OCI-LY3 (cell line): Measurements from ENCODE around the gene PSME3.

Experiments used
- H2AFZ ChIP-seq: fragments of 200-600, 300-600 bp; shearing (Covaris generic); 2 replicates; pipeline ENCODE4 v1.6.0; 2014; ENCODE audit warnings: antibody characterized with exemption, low read depth, low read length
- H3K27ac ChIP-seq: fragments of 200-600, 300-600 bp; sonication (generic); 2 replicates; pipeline ENCODE4 v1.5.1; 2014; ENCODE audit warnings: mild to moderate bottlenecking, low read length, moderate library complexity, mixed read lengths
- H3K27me3 ChIP-seq: fragments of 200-600, 300-600 bp; sonication (generic); 2 replicates; pipeline ENCODE4 v1.6.1; 2014; ENCODE audit warnings: low read depth, low read length, mixed read lengths
- H3K36me3 ChIP-seq: fragments of 200-600, 300-600 bp; sonication (generic); replicated peaks from 2 replicates; pipeline ENCODE3; 2014; ENCODE audit warnings: low read depth, low read length, mixed read lengths
- H3K4me1 ChIP-seq: fragments of 300-600, 200-600 bp; sonication (generic); 2 replicates; pipeline ENCODE4 v1.6.1; 2014; ENCODE audit warnings: low read length, mixed read lengths
- H3K4me2 ChIP-seq: fragments of 200-600, 300-600 bp; sonication (generic); 2 replicates; pipeline ENCODE4 v1.6.1; 2014; ENCODE audit warnings: low read length, mixed read lengths
- H3K4me3 ChIP-seq: fragments of 300-600, 200-600 bp; sonication (generic); 2 replicates; pipeline ENCODE4 v1.5.1; 2014; ENCODE audit warnings: antibody characterized with exemption, mild to moderate bottlenecking, low read length, moderate library complexity
- H3K79me2 ChIP-seq: fragments of 300-600, 200-600 bp; shearing (Covaris generic); 2 replicates; pipeline ENCODE4 v1.6.1; 2014; ENCODE audit warnings: mild to moderate bottlenecking, low read length, mixed read lengths
- H3K9ac ChIP-seq: fragments of 300-600, 200-600 bp; shearing (Covaris generic); 2 replicates; pipeline ENCODE4 v1.6.0; 2014; ENCODE audit warnings: mild to moderate bottlenecking, low read length, moderate library complexity
- H3K9me3 ChIP-seq: fragments of 200-600, 300-600 bp; shearing (Covaris generic); 2 replicates; pipeline ENCODE4 v1.6.1; 2014; ENCODE audit warnings: low read length, mixed read lengths; ENCODE audit not compliant: insufficient read depth
- H4K20me1 ChIP-seq: fragments of 200-600, 300-600 bp; sonication (generic); 2 replicates; pipeline ENCODE4 v1.6.1; 2016; ENCODE audit warnings: low read length, mixed read lengths; ENCODE audit not compliant: insufficient read depth
- CTCF ChIP-seq: fragments of 200-600, 300-600 bp; sonication (generic); IDR thresholded peaks from 2 replicates; pipeline ENCODE4 v1.5.1; 2014; ENCODE audit warnings: antibody characterized with exemption, low read length, low read depth
- EZH2phosphoT487 ChIP-seq: fragments of 200-600 bp; shearing (Covaris generic); IDR thresholded peaks from 2 replicates; pipeline ENCODE4 v1.6.1; 2018; ENCODE audit warnings: antibody characterized with exemption, mixed run types, low read depth

Gene PSME3

GRCh38 chr17:42787266-42787665 lies 45.9 kb upstream of the PSME3 start:
- no peaks in the 10 kb centered on the region for H3K9me3 ChIP-seq
- H3K4me3 ChIP-seq: no peak overlapping the region
- H3K27me3 ChIP-seq: no peaks in the 10 kb centered on the region
- H4K20me1 ChIP-seq: no peaks in the 10 kb centered on the region
- H3K4me2 ChIP-seq: no peak overlapping the region
- H3K27ac ChIP-seq: no peak overlapping the region
- no peak overlapping the region for H2AFZ ChIP-seq
- TF ChIP-seq CTCF (no peak), EZH2phosphoT487 (no peak)
- H3K36me3 ChIP-seq: peaks cover 4% of the 10 kb centered on the region
- H3K4me1 ChIP-seq: no peaks in the 10 kb centered on the region
- H3K79me2 ChIP-seq: no peaks in the 10 kb centered on the region
- H3K9ac ChIP-seq: no peak overlapping the region

DNA sequence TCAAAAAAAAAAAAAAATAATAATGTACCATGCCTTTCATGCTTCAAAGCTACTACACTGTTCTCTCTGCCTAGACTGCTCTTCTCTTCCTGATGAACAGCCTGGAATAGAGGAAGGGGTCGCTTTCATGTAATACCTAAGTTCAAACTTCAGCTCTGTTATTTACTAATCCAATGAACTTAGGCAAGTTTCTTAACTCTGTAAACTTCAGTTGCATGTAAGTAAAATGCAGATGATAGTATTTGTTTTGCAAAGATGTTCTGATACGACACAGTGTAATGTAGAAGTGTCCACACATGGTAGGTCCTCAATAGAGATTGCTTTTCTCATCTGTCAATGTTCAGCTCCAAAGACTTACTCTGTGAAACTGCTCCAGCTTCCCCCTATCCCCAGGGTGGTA lies 41.2 kb upstream of the PSME3 start:
- H3K79me2 ChIP-seq: no peaks in the 10 kb centered on the region
- no peaks in the 10 kb centered on the region for H3K27me3 ChIP-seq
- no peak for TF ChIP-seq EZH2phosphoT487
- no peak for TF ChIP-seq CTCF
- H3K9ac ChIP-seq: no peak overlapping the region
- no peak overlapping the region for H2AFZ ChIP-seq
- no peak overlapping the region for H3K4me3 ChIP-seq
- H3K4me2 ChIP-seq: no peak overlapping the region
- no peak overlapping the region for H3K27ac ChIP-seq
- H3K9me3 ChIP-seq: no peaks in the 10 kb centered on the region
- no peaks in the 10 kb centered on the region for H4K20me1 ChIP-seq
- H3K4me1 ChIP-seq: peaks cover 2% of the 10 kb centered on the region; the same call in 1 of the 2 replicates
- H3K36me3 ChIP-seq: peaks cover 4% of the 10 kb centered on the region

- Histone ChIP-seq H3K4me1 (peaks cover 2% of the 10 kb centered on the region; the same call in 1 of the 2 replicates), H3K36me3 (peaks cover 4% of the 10 kb centered on the region), H3K27ac (no peak overlapping the region), H3K4me3 (no peak overlapping the region), H3K27me3 (no peaks in the 10 kb centered on the region), H3K4me2 (no peak overlapping the region), H3K79me2 (no peaks in the 10 kb centered on the region), H3K9me3 (no peaks in the 10 kb centered on the region), H2AFZ (no peak overlapping the region), H4K20me1 (no peaks in the 10 kb centered on the region), H3K9ac (no peak overlapping the region)
- TF ChIP-seq EZH2phosphoT487: no peak
- TF ChIP-seq CTCF: no peak
Measured at GRCh38 chr17:42792545-42792944, 40.7 kb upstream of the PSME3 start.

DNA sequence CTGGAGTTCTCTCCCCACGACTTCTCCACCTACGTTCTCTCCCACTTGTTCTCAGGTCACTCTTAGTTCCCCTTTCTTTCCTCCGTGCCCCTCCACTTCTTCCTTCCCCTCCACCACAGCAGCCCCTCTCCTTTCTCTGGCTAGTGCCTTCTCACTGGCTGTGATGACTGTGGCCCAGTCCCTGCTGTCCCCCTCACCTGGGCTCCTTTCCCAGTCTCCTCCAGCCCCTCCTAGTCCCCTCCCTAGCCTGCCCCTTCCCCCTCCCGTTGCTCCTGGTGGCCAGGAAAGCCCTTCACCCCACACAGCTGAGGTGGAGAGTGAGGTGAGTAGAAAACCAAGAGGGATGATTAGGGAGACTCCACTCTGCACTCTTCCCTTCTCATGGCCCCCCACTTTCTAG lies 38.1 kb upstream of the PSME3 start:
- no peaks in the 10 kb centered on the region for H3K36me3 ChIP-seq
- no peaks in the 10 kb centered on the region for H3K27me3 ChIP-seq
- no peak overlapping the region for H3K4me3 ChIP-seq
- no peak overlapping the region for H3K9ac ChIP-seq
- no peak overlapping the region for H3K27ac ChIP-seq
- no peak overlapping the region for H2AFZ ChIP-seq
- H3K79me2 ChIP-seq: no peaks in the 10 kb centered on the region
- no peaks in the 10 kb centered on the region for H4K20me1 ChIP-seq
- no peak overlapping the region for H3K4me2 ChIP-seq
- no peaks in the 10 kb centered on the region for H3K9me3 ChIP-seq
- peaks cover 6% of the 10 kb centered on the region for H3K4me1 ChIP-seq
- TF ChIP-seq CTCF (no peak), EZH2phosphoT487 (no peak)
